Osteoblast (primary cell): ENCODE measurements around the gene TRAM2. TPM values are rescaled to one million over a fixed set of nuclear protein-coding genes. Genes with fewer than 3 reads are reported as not detected.

Experiments used
- DNase-seq: peaks from one replicate; pipeline ENCODE4 v3.0.0; 2011; ENCODE audit warnings: low spot score, mixed read lengths; ENCODE audit not compliant: insufficient read length; ENCODE audit errors: missing footprints
- H2AFZ ChIP-seq: 2 replicates; pipeline ENCODE4 v1.6.0; 2011; ENCODE audit warnings: mild to moderate bottlenecking, low read length
- H3K27ac ChIP-seq: 2 replicates; pipeline ENCODE4 v1.5.1; 2011; ENCODE audit warnings: mild to moderate bottlenecking, low read depth, low read length, moderate library complexity
- H3K27me3 ChIP-seq: 2 replicates; pipeline ENCODE4 v1.6.0; 2012; ENCODE audit warnings: mild to moderate bottlenecking, control low read depth, inconsistent platforms, low read length, moderate library complexity; ENCODE audit not compliant: insufficient read depth
- H3K36me3 ChIP-seq: 2 replicates; pipeline ENCODE4 v1.5.1; 2011; ENCODE audit warnings: mild to moderate bottlenecking, low read length, control low read depth, moderate library complexity; ENCODE audit not compliant: insufficient read depth
- H3K4me1 ChIP-seq: 2 replicates; pipeline ENCODE4 v1.5.1; 2011; ENCODE audit warnings: mild to moderate bottlenecking, low read length, control low read depth, moderate library complexity; ENCODE audit not compliant: insufficient read depth
- H3K4me2 ChIP-seq: 2 replicates; pipeline ENCODE4 v1.6.0; 2011; ENCODE audit warnings: mild to moderate bottlenecking, low read length; ENCODE audit not compliant: insufficient read depth
- H3K4me3 ChIP-seq: fragments of 200-600 bp; sonication (generic); 3 replicates; pipeline ENCODE4 v1.5.1; 2012; ENCODE audit warnings: mild to moderate bottlenecking, low read length, inconsistent platforms; ENCODE audit not compliant: insufficient read depth
- H3K79me2 ChIP-seq: 2 replicates; pipeline ENCODE4 v1.6.0; 2012; ENCODE audit warnings: mild to moderate bottlenecking, low read length, control low read depth, inconsistent platforms; ENCODE audit not compliant: insufficient read depth
- H3K9me3 ChIP-seq: 2 replicates; pipeline ENCODE4 v1.5.1; 2011; ENCODE audit warnings: low read depth, low read length, control low read depth
- H4K20me1 ChIP-seq: 2 replicates; pipeline ENCODE4 v1.6.0; 2012; ENCODE audit warnings: mild to moderate bottlenecking, low read length, control low read depth; ENCODE audit not compliant: insufficient read depth
- CTCF ChIP-seq: IDR thresholded peaks from 2 replicates; pipeline ENCODE4 v1.5.1; 2011; ENCODE audit warnings: mild to moderate bottlenecking, low read depth, low read length, moderate library complexity; ENCODE audit errors: extremely low read depth
- total RNA-seq: library from RNA; depleted of rRNA; stranded (reverse); fragments of >200 nt; gene quantifications from 2 replicates; pipeline ENCODE4 v1.2.3, GENCODE V29; 2012

The TRAM2 gene
- total RNA-seq, 1 donor: 155 TPM

DNA sequence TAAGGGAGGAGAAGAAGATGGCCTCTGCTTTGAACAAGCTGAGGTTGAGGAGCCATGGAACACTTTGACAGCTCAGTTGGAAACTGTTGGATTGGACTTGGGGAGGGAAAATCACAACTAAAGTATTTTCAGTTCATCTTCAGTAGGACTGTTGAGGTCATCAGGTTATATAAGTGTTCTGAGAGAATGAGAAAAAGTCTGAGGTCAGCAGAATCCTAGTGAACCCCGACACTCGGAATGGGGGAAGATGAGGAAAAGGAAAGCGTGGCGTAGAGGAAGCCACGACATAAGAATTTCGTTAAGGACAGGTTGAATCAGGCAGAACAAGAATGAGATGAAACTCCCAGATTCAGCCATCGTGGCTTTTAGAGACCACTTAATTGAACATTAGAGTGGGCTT, 4.0 kb upstream of the TRAM2 start:
- peaks cover 9% of the 10 kb centered on the region for H3K79me2 ChIP-seq
- H3K36me3 ChIP-seq: no peaks in the 10 kb centered on the region
- no peaks in the 10 kb centered on the region for H3K27me3 ChIP-seq
- no peak for DNase-seq
- H3K27ac ChIP-seq: no peak overlapping the region
- peaks cover 8% of the 10 kb centered on the region for H3K4me1 ChIP-seq
- no peak overlapping the region for H3K4me3 ChIP-seq
- H3K9me3 ChIP-seq: no peaks in the 10 kb centered on the region
- no peak overlapping the region for H2AFZ ChIP-seq
- no peak overlapping the region for H3K4me2 ChIP-seq
- no peak for TF ChIP-seq CTCF
- peaks cover 7% of the 10 kb centered on the region for H4K20me1 ChIP-seq

DNA sequence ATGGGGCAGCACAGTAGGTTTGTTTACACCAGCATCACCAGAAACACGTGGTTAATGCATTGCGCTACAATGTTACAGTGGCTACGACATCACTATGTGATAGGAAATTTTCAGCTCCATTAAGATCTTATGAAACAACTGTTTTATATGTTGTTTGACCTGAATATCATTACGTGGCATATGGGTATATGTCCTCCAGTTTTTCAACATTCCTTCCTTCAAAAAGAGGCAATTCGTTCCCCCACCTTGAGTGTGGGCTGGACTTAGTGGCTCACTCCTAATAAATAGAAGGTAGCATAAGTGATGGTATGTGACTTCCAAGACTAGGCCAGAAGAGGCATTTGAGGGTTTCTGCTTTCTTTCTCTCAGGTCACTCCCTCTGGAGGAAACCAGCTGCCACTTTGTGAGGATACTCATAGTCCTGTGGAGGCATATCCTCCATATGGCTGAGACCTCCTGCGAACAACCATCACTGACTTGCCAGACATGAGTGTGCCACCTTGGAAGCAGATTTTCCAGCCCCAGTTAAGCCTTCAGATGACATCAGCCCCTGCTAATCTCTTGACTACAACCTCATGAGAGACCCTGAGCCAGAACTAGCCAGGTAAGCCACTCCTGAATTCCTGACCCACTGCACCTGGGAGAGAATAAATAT, 2.3 kb upstream of the TRAM2 start:
- Histone ChIP-seq H3K79me2 (peaks cover 27% of the 10 kb centered on the region), H3K9me3 (no peaks in the 10 kb centered on the region), H3K36me3 (peaks cover 3% of the 10 kb centered on the region), H4K20me1 (peaks cover 12% of the 10 kb centered on the region), H3K27ac (no peak overlapping the region), H3K27me3 (no peaks in the 10 kb centered on the region), H3K4me1 (peaks cover 16% of the 10 kb centered on the region), H3K4me2 (no peak overlapping the region), H2AFZ (no peak overlapping the region), H3K4me3 (no peak overlapping the region)
- no peak for TF ChIP-seq CTCF
- DNase-seq: no peak

DNA sequence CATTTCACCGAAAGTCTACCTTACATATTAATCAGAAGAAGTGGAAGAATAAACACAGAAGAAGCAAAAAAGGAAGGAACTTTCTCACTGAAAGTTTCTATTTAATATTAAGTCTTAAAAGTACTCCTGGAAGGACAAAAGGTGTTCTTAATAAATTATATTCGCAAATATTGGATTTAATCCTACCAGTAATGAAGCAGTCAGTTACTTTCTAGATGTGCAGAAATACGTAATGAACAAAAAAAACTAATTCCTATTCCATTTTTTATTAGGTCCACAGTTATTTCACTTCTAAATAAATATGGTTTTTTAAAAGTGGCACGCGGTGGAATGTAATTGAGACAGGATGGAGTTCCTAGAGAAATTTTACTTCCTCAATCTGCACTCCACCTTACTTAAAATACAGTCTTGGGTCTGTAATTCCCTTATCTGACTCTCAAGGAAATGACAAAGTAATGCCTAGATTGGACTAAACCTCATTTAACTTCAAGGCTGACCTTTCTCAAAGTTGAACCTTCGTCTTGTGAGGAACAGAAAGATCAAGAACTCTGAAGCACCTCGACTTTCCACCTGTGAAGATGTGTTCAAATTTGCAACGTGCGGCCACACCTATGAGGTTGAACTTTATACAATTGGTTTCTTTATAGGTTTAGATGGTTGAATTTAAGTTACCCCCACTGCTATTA, 1.1 kb upstream of the TRAM2 start:
- Histone ChIP-seq H3K27ac (peak overlapping the region; percentile 91), H3K4me2 (peak overlapping the region; percentile 95), H3K4me1 (peaks cover 28% of the 10 kb centered on the region), H3K79me2 (peaks cover 39% of the 10 kb centered on the region), H3K36me3 (peaks cover 16% of the 10 kb centered on the region), H3K4me3 (peak overlapping the region; percentile 79), H4K20me1 (peaks cover 16% of the 10 kb centered on the region), H3K27me3 (no peaks in the 10 kb centered on the region), H2AFZ (peak overlapping the region; percentile 85), H3K9me3 (no peaks in the 10 kb centered on the region)
- no peak for DNase-seq
- TF ChIP-seq CTCF: no peak

DNA sequence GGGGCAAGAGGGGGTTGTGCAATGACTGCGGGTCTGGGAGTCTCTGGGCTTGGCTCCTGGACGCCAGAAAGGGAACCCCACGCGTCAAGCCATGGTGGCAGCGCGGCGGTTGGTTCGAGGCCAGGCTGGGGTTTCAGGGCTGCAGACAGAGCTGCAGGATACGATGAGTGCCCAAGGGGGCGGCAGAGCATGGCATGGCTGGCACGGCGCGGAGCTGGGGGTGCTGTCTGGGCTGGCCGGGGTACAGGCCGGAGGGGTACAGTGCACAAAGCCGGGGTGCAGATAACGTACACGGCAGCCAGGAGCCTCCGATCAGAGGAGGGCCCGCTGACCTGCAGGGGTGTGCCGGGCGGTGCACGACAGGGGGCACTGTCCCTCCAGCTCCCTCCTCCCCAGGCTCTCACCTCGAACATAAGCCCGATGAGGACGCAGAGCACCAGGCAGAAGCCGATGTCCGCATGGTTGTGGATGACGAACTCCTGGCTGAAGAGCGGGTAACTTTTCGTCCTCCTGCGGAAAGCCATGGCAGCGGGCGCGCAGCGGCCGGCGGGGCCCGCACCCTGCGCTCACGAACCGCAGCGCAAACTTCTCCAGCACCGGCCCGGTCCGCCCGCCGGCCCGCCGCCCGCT, 353 bp downstream of the TRAM2 start:
- Histone ChIP-seq H3K4me3 (peak overlapping the region; percentile 95), H3K27ac (peak overlapping the region; percentile 96), H3K79me2 (peaks cover 53% of the 10 kb centered on the region), H3K9me3 (no peaks in the 10 kb centered on the region), H2AFZ (no peak overlapping the region), H3K36me3 (peaks cover 30% of the 10 kb centered on the region), H4K20me1 (peaks cover 16% of the 10 kb centered on the region), H3K27me3 (no peaks in the 10 kb centered on the region), H3K4me1 (peaks cover 42% of the 10 kb centered on the region), H3K4me2 (peak overlapping the region; percentile 87)
- peak; percentile 91 for DNase-seq
- TF ChIP-seq CTCF: peak; percentile 61
